GM11168 (cell line): Measurements from ENCODE around the gene ARHGEF17.

Experiments used
- in situ Hi-C: fragments of 300-500 bp; cut with MboI; formaldehyde crosslinking; loops from one replicate; pipeline ENCODE4 v1.12.0; 2022; ENCODE audit warnings: low sequenced_read_pairs; ENCODE audit not compliant: unreplicated experiment

ARHGEF17 gene

DNA sequence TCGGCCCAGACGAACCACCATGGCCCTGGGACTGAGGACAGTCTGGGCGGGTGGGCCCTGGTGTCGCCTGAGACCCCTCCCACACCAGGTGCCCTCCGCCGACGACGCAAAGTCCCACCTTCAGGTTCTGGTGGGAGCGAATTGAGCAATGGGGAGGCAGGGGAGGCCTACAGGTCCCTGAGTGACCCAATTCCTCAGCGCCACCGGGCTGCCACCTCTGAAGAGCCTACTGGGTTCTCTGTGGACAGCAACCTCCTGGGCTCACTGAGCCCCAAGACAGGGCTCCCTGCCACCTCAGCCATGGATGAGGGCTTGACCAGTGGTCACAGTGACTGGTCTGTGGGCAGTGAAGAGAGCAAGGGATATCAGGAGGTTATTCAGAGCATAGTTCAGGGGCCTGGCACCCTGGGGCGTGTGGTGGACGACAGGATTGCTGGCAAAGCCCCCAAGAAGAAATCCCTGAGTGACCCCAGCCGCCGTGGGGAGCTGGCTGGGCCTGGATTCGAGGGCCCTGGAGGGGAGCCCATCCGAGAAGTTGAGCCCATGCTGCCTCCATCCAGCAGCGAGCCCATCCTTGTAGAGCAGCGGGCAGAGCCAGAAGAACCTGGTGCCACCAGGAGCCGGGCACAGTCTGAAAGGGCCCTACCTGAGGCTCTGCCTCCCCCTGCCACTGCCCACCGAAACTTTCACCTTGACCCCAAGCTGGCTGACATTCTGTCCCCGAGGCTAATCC lies 2.8 kb downstream of the ARHGEF17 start:
- in situ Hi-C loops: no loop called here

- in situ Hi-C loops: no loop called here
Observed at GRCh38 chr11:73311394-73311869, 3.4 kb downstream of the ARHGEF17 start.

- in situ Hi-C loops: no loop called here
Observed at GRCh38 chr11:73312036-73312435, 4.0 kb downstream of the ARHGEF17 start.

- in situ Hi-C loops: no loop called here
Observed at GRCh38 chr11:73312851-73313327, 4.8 kb downstream of the ARHGEF17 start.

GRCh38 chr11:73313652-73314051 lies 5.6 kb downstream of the ARHGEF17 start:
- in situ Hi-C loops: no loop called here

GRCh38 chr11:73314117-73314961 lies 6.3 kb downstream of the ARHGEF17 start:
- in situ Hi-C loops: no loop called here

GRCh38 chr11:73315293-73316020 lies 7.4 kb downstream of the ARHGEF17 start:
- in situ Hi-C loops: no loop called here

DNA sequence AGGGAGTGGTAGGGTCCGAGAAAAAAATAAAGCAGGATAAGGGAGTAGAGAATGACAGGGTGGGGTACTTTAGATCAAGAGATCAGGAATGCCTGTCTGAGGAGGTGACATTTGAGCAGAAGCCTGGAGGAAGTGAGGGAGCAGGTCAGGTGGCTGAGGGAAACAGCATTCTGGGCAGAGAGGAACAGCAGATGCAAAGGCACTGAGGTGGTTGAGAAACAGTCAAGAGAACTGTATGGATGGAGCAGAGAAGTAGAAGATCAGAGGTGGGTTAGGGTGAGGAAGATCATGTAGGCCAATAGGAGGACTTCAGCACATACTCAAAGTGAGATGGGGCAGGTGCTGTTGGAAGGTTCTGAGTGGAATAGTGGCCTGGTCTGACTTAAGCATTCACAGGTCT lies 8.3 kb downstream of the ARHGEF17 start:
- in situ Hi-C loops: no loop called here

DNA sequence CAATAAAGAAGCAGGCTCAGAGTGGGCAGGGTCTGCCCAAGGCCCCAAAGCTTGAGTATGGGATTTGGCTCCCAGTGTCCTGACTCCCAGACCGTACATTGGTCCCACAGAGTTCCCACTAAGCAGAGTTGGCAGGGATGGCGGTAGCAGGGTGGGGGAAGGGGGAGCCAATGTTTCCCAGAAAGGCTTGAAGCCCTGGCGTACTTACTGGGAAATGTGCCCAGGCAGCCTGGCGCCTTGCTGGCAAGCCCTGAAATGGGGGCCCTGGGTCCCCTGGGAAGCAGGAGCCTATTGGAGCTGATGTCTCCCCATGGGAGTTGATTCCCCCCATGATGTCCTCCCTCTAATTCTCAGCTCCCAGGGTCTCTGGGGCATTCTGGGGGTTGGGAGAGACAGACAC lies 9.3 kb downstream of the ARHGEF17 start:
- in situ Hi-C loops: no loop called here

DNA sequence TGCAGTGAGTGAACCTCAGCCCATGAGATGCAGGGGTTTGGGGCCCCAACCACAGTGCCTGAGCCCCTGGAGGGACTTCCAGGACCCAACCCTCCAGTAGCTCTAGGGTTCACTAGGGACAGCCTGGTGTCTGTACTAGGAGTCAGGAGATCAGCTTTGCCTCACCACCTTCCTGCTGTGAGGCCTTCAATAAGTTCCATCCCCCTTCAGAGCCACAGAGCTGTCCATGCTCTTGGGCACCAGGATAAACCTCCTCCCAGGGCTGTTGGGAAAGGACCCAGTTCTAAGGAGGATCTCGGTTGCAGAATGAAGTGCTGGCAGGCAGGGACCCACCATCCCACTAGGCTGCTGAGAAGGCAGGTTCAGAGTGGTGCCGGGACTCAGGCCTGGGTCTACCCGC lies 9.7 kb downstream of the ARHGEF17 start:
- in situ Hi-C loops: no loop called here

DNA sequence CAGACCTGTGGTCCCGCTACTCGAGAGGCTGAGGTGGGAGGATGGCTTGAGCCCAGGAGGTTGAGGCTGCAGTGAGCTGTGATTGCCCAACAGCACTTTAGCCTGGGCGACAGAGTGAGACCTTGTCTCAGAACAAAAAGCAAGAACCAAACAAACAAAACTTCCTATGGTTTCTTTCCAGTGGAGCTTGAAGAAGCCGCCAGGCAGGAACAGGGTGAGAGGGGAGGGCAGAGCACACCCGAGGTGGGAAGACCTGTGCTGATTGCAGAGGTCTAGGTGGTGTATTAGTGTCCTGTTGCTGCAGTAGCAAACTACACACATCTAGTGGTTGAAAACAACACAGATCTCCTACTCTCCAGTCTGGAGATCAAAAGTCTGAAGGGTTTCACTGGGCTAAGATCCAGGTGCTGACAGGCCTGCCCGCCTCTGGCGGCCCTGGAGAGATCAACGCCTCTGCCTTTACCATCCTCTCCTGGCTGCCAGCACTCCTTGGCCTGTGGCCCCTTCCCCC lies 10.5 kb downstream of the ARHGEF17 start:
- in situ Hi-C loops: no loop called here

DNA sequence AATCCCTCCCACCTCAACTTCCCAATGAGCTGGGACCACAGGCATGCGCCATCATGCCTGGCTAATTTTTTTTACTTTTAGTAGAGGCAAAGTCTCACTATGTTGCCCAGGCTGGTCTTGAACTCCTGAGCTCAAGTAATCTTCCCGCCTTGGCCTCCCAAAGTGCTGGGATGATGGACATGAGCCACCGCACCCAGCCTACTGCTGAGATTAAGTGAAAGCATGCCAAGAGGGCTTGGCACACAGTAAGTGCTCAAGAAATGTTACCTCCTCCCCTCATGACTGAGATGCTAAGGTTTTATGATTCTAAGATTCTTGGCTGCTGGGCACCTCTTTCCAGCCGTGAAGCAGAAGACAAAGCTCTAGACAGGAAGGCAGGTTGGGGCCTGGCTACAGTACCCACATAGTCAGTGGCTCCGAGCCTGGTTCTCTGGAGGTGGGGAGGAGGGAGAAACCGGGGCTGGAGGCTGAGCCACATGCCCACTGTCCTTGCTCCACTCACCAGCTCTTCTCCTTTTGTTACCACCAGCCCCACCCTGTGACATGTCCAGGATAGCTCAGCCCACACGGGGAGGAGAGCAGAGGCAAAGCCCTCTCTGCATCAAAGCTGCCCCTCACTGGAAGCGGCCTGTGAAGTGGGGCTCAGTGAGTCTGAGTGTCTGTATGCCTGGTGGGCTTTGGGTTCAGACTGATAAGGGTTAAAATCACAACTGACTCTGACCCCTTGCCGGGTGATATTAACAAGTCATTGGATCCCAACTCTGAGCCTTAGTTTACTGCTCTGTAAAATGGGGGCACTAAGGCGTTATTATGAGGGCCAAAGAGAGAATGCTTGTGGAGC lies 12.9 kb downstream of the ARHGEF17 start:
- in situ Hi-C loops: no loop called here

GRCh38 chr11:73321604-73322381 lies 13.7 kb downstream of the ARHGEF17 start:
- in situ Hi-C loops: no loop called here

DNA sequence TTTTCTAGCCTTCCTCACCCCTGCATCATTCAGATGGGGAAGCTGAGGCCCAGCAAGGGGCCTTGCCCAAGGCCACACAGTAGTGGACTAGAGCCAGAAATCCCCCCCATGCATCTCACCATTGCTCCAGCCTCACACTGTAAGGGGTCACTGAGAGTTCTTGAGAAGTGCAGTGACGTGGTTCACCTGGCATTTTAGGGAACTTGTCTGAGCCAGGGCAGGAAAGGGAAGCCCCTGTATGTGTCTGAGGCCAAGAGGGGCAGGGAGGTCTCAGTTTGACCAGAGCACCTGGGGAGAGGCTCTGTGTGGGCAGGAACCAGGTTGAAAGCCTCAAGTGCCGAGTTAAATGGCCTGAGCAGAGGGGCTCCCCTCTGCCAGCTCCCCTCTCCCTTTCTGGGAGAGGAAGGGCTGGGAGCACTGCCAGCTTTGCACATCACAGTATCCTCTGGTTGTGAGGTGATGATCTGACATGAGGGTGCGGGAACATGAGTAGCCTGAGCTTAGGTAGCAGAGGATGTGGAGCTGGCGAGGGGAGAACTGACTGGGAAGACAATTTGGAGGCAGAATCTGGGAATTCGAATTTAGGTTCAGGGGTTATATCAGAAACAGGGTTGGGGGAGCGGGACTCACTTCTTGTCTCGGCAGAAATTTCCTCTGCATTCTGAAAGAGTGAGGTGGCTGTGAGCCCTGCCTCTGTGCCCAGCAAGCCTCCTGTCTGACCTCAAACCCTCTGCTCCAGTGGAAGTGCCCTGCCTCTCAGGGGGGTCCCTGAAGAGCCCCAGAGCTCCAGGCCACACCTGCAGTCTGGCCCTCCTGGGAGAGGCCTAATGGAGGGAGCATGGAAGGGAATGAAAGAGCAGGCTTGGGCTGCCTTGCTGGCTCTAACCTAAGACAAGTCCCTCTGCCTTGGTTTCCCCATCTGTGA lies 14.6 kb downstream of the ARHGEF17 start:
- in situ Hi-C loops: no loop called here

GRCh38 chr11:73323464-73323863 lies 15.4 kb downstream of the ARHGEF17 start:
- in situ Hi-C loops: no loop called here

- in situ Hi-C loops: no loop called here
Observed at GRCh38 chr11:73324116-73324515, 16.0 kb downstream of the ARHGEF17 start.

DNA sequence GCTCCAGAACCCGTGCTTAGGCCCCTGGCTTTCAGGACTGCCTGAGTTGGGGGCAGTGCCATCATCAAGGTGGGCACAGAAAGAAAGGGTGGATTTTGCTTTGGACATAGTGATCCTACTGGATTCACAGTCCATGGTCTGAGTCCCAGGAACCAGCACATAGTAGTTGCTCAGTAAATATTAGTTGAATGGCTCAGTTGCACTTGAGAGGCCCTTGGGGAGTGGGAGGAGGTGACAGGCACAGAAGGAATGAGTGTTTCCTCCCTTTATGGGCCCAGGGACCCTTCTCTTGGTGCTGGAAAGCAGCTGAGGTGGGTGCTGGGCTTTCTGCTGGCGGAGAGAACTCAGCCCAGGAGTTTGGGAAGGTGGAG lies 16.6 kb downstream of the ARHGEF17 start:
- in situ Hi-C loops: no loop called here
